HG03575 (cell line): Measurements from ENCODE around the gene DYNLT2B.
"Not testable (repeated sequence)": the region's sequence is repeated elsewhere in the genome, so short reads cannot be mapped to it uniquely, and the experiment has no call there.

Experiments used
- ATAC-seq: cut with Tn5 transposase; IDR thresholded peaks from one replicate; pipeline ENCODE4 v1.9.1; 2021; ENCODE audit not compliant: unreplicated experiment, insufficient number of reproducible peaks, low FRiP score; ENCODE audit errors: extremely low read depth

The DYNLT2B gene

GRCh38 chr3:196334982-196335381, 16.9 kb upstream of the DYNLT2B start:
- ATAC-seq, result no peak

- ATAC-seq, result no peak
Measured at GRCh38 chr3:196332168-196332567, 14.1 kb upstream of the DYNLT2B start.

- no peak for ATAC-seq
Measured at GRCh38 chr3:196327405-196327804, 9.4 kb upstream of the DYNLT2B start.

GRCh38 chr3:196326936-196327335, 8.9 kb upstream of the DYNLT2B start:
- no peak for ATAC-seq

- no peak for ATAC-seq
Measured at GRCh38 chr3:196323691-196324090, 5.7 kb upstream of the DYNLT2B start.

GRCh38 chr3:196323016-196323415, 5.0 kb upstream of the DYNLT2B start:
- no peak for ATAC-seq

GRCh38 chr3:196321162-196321561, 3.1 kb upstream of the DYNLT2B start:
- ATAC-seq, result no peak

- no peak for ATAC-seq
Measured at GRCh38 chr3:196320137-196320536, 2.1 kb upstream of the DYNLT2B start.

- not testable (repeated sequence) for ATAC-seq
Measured at GRCh38 chr3:196316799-196317686, 997 bp downstream of the DYNLT2B start.

- no peak for ATAC-seq
Measured at GRCh38 chr3:196315821-196316220, 2.2 kb downstream of the DYNLT2B start.

- no peak for ATAC-seq
Measured at GRCh38 chr3:196314597-196314996, 3.4 kb downstream of the DYNLT2B start.

GRCh38 chr3:196314086-196314485, 4.0 kb downstream of the DYNLT2B start:
- not testable (repeated sequence) for ATAC-seq

GRCh38 chr3:196302960-196303359, 15.1 kb downstream of the DYNLT2B start:
- not testable (repeated sequence) for ATAC-seq

GRCh38 chr3:196302551-196302950, 15.5 kb downstream of the DYNLT2B start:
- ATAC-seq, result not testable (repeated sequence)

GRCh38 chr3:196298521-196298920, 19.5 kb downstream of the DYNLT2B start:
- ATAC-seq, result no peak

- ATAC-seq, result no peak
Measured at GRCh38 chr3:196292286-196292923, 25.6 kb downstream of the DYNLT2B start.

- no peak for ATAC-seq
Measured at GRCh38 chr3:196288141-196288460, 29.9 kb downstream of the DYNLT2B start.

- no peak for ATAC-seq
Measured at GRCh38 chr3:196287440-196288140, 30.4 kb downstream of the DYNLT2B start, which contains the start of gene PCYT1A. Gene PCYT1A, minus strand, starts transcription at chr3:196287726. Its CDS starts 17,195 bp downstream, at chr3:196270531.

- ATAC-seq, result no peak
Measured at GRCh38 chr3:196287090-196287439, 31.0 kb downstream of the DYNLT2B start.

GRCh38 chr3:196284396-196284795, 33.6 kb downstream of the DYNLT2B start:
- no peak for ATAC-seq
